CD14-positive monocyte (primary cell): ENCODE data around the gene UQCR10. TPM values are rescaled to one million over a fixed set of nuclear protein-coding genes. Genes with fewer than 3 reads are reported as not detected.

Experiments
- DNase-seq, 3 donors: peaks; one replicate each; pipeline ENCODE4 v3.0.0-alpha.2; 2011 to 2022
- H2AFZ ChIP-seq: 2 replicates; pipeline ENCODE4 v1.6.0; 2012; ENCODE audit warnings: mild to moderate bottlenecking, low read depth, low read length, inconsistent platforms; ENCODE audit not compliant: insufficient read depth, poor library complexity, severe bottlenecking
- H3K27ac ChIP-seq, 2 donors: 1 replicate in 1 of 2; 2 replicates in 1 of 2; pipeline ENCODE4 v1.5.1; 2012 to 2013; ENCODE audit warnings: low read length in 2 of 2, control low read depth in 1 of 2, inconsistent platforms in 1 of 2, low read depth in 1 of 2, mild to moderate bottlenecking in 1 of 2
- H3K27me3 ChIP-seq, 2 donors: one replicate each; pipeline versions ENCODE4 v1.6.0 to v1.6.1; 2011 to 2013; ENCODE audit warnings: low read length in 2 of 2; ENCODE audit not compliant: control insufficient read depth in 2 of 2, insufficient read depth in 2 of 2
- H3K36me3 ChIP-seq, 2 donors: replicated peaks in 1 of 2; 1 replicate in 1 of 2; 2 replicates in 1 of 2; pipeline versions ENCODE4 v1.5.1 to v1.6.1; 2012 to 2013; ENCODE audit warnings: low read length in 2 of 2, control low read depth in 1 of 2, inconsistent platforms in 1 of 2, mild to moderate bottlenecking in 1 of 2; ENCODE audit not compliant: insufficient read depth in 2 of 2, control insufficient read depth in 1 of 2
- H3K4me1 ChIP-seq, 2 donors: 1 replicate in 1 of 2; 2 replicates in 1 of 2; pipeline versions ENCODE4 v1.5.1 to v1.6.1; 2012 to 2013; ENCODE audit warnings: low read length in 2 of 2, control low read depth in 1 of 2, inconsistent platforms in 1 of 2, mild to moderate bottlenecking in 1 of 2, moderate library complexity in 1 of 2; ENCODE audit not compliant: insufficient read depth in 2 of 2, control insufficient read depth in 1 of 2
- H3K4me2 ChIP-seq: replicated peaks from 2 replicates; pipeline ENCODE3; 2012; ENCODE audit warnings: low read length, moderate library complexity, mild to moderate bottlenecking; ENCODE audit not compliant: poor library complexity, severe bottlenecking; ENCODE audit errors: extremely low read depth
- H3K4me3 ChIP-seq, 3 experiments: fragments of 200-600 bp in 1 of 3; sonication (generic) in 1 of 3; replicated peaks in 1 of 3; 1 replicate in 2 of 3; 2 replicates in 1 of 3; pipeline ENCODE4 v1.5.1; 2011 to 2013; ENCODE audit warnings: low read length in 3 of 3, mild to moderate bottlenecking in 3 of 3, control low read depth in 2 of 3, low read depth in 2 of 3, inconsistent platforms in 1 of 3, moderate library complexity in 1 of 3
- H3K79me2 ChIP-seq: 2 replicates; pipeline ENCODE4 v1.6.0; 2012; ENCODE audit warnings: mild to moderate bottlenecking, control low read depth, inconsistent platforms, low read length, moderate library complexity; ENCODE audit not compliant: insufficient read depth
- H3K9ac ChIP-seq: 2 replicates; pipeline ENCODE4 v1.6.0; 2017; ENCODE audit warnings: low read length, mild to moderate bottlenecking; ENCODE audit not compliant: insufficient read depth, poor library complexity, severe bottlenecking
- H3K9me3 ChIP-seq, 2 donors: replicated peaks in 1 of 2; 1 replicate in 1 of 2; 2 replicates in 1 of 2; pipeline versions ENCODE4 v1.5.1 to v1.6.1; 2012 to 2013; ENCODE audit warnings: low read length in 2 of 2, control low read depth in 1 of 2; ENCODE audit not compliant: control insufficient read depth in 1 of 2, insufficient read depth in 1 of 2
- H4K20me1 ChIP-seq: 2 replicates; pipeline ENCODE4 v1.6.0; 2012; ENCODE audit warnings: mild to moderate bottlenecking, low read length, control low read depth, moderate library complexity; ENCODE audit not compliant: insufficient read depth
- H3K27ac Mint-ChIP-seq, 7 donors: one replicate each; pipeline ENCODE4 v1.8.0; 2020; ENCODE audit warnings: mild to moderate bottlenecking in 7 of 7, mixed read lengths in 7 of 7, moderate library complexity in 6 of 7, inconsistent platforms in 2 of 7
- H3K27me3 Mint-ChIP-seq, 3 donors: one replicate each; pipeline ENCODE4 v1.8.0; 2021 to 2022; ENCODE audit warnings: low read depth in 3 of 3, mild to moderate bottlenecking in 3 of 3, mixed read lengths in 3 of 3, moderate library complexity in 3 of 3, inconsistent platforms in 1 of 3
- H3K36me3 Mint-ChIP-seq, 2 donors: one replicate each; pipeline ENCODE4 v1.8.0; 2020; ENCODE audit warnings: mixed read lengths in 2 of 2, inconsistent platforms in 1 of 2, mild to moderate bottlenecking in 1 of 2
- H3K4me1 Mint-ChIP-seq: one replicate; pipeline ENCODE4 v1.8.0; 2020; ENCODE audit warnings: mild to moderate bottlenecking, mixed read lengths
- H3K4me3 Mint-ChIP-seq, 2 donors: one replicate each; pipeline ENCODE4 v1.8.0; 2020; ENCODE audit warnings: mild to moderate bottlenecking in 2 of 2, mixed read lengths in 2 of 2, moderate library complexity in 1 of 2
- H3K9me3 Mint-ChIP-seq, 7 donors: one replicate each; pipeline ENCODE4 v1.8.0; 2020 to 2022; ENCODE audit warnings: mixed read lengths in 7 of 7, mild to moderate bottlenecking in 6 of 7, moderate library complexity in 6 of 7, inconsistent platforms in 2 of 7
- WGBS: methylation state at CpG from one replicate; pipeline ENCODE4 v1.1.5; 2013; ENCODE audit warnings: missing lambda C conversion rate; ENCODE audit not compliant: insufficient coverage; 5-methylcytosine and 5-hydroxymethylcytosine counted together
- intact Hi-C, 2 donors: fragments of 100-400 bp; cut with micrococcal nuclease; formaldehyde crosslinking; loops; one replicate each; pipeline versions ENCODE4 v1.15.0 to v1.15.1; 2023
- polyA plus RNA-seq, 3 donors: library from polyadenylated mRNA; depleted of rRNA in 1 of 3; unstranded in 2 of 3; stranded (reverse) in 1 of 3; fragments of 300-500 nt in 2 of 3; fragments of >200 nt in 1 of 3; fragmentation: Illumina TruSeq in 2 of 3; gene quantifications; 1 replicate in 2 of 3; 2 replicates in 1 of 3; pipeline ENCODE4 v1.2.3, GENCODE V29; 2012 to 2021
- TF ChIP-seq, protein P1 (sequence below): fragments of 200-600 bp; IDR thresholded peaks from one replicate; pipeline ENCODE4 v1.8.0; 2022; ENCODE audit warnings: antibody characterized with exemption, mild to moderate bottlenecking

UQCR10 gene
- polyA plus RNA-seq, 3 donors: 99.0 to 314 (median 287) TPM

DNA sequence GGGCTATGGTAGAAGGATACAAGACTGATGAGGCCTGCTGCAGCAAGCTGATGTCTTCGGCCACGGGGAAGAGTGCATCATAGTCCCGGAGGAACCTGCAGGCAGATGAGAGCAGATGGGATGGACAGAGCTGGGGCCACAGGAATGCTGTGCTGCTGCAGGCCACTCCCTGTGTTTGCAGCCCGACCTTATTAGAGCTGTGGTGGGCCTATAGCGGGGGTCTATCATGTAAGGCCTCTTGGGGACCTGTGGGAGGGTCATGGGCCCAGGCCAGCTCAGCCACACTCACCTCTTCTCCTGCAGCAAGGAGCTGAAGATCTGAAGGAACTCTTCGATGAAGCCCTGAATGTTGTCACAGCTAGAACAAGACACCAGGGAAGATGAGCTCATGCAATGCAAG is 39.0 kb downstream of the UQCR10 start:
- H3K36me3 ChIP-seq: peaks cover 79 to 86% of the 10 kb centered on the region in 2 donors
- H2AFZ ChIP-seq: no peak overlapping the region
- DNase-seq: no peak
- H3K27ac ChIP-seq: no peak overlapping the region
- intact Hi-C loops: no loop called here
- H3K4me1 ChIP-seq: no peaks in the 10 kb centered on the region
- Mint-ChIP-seq H3K27me3 (peaks cover 0 to 2% (median 0%) of the 10 kb centered on the region in 3 donors), H3K4me3 (no peak overlapping the region), H3K36me3 (peaks cover 74 to 92% of the 10 kb centered on the region in 2 donors), H3K9me3 (no peaks in the 10 kb centered on the region), H3K4me1 (peaks cover under 1% of the 10 kb centered on the region), H3K27ac (peak overlapping the region in 3 of 7 donors; percentile 29 to 63 (median 61))
- no peaks in the 10 kb centered on the region for H3K9me3 ChIP-seq
- H4K20me1 ChIP-seq: no peaks in the 10 kb centered on the region
- TF ChIP-seq, protein P1, sequence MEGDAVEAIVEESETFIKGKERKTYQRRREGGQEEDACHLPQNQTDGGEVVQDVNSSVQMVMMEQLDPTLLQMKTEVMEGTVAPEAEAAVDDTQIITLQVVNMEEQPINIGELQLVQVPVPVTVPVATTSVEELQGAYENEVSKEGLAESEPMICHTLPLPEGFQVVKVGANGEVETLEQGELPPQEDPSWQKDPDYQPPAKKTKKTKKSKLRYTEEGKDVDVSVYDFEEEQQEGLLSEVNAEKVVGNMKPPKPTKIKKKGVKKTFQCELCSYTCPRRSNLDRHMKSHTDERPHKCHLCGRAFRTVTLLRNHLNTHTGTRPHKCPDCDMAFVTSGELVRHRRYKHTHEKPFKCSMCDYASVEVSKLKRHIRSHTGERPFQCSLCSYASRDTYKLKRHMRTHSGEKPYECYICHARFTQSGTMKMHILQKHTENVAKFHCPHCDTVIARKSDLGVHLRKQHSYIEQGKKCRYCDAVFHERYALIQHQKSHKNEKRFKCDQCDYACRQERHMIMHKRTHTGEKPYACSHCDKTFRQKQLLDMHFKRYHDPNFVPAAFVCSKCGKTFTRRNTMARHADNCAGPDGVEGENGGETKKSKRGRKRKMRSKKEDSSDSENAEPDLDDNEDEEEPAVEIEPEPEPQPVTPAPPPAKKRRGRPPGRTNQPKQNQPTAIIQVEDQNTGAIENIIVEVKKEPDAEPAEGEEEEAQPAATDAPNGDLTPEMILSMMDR: no peak
- H3K79me2 ChIP-seq: no peaks in the 10 kb centered on the region
- H3K9ac ChIP-seq: no peak overlapping the region
- no peaks in the 10 kb centered on the region for H3K27me3 ChIP-seq
- H3K4me2 ChIP-seq: no peak overlapping the region
- no peak overlapping the region for H3K4me3 ChIP-seq
- WGBS: 95% methylated on average over 6 of the region's 6 CpGs

DNA sequence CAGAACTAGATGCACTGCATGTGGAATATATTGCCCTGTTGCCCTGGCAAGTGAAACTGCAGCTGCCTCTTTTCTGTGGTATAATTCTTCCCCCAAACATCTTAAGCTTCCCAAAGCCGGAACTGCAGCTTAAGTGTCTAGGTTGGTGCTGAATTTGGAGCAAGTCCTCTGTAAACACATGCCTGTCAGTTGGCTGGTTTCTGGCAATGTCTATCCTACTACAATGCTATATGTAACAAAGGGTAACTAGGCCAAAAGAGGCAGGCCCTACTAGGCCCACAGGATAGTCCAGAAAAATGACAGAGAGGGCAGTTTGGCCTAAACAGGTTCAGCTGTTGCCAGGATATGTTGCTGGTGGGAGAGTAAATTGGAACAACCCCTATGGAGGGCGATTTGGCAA is 43.0 kb downstream of the UQCR10 start:
- H3K4me3 Mint-ChIP-seq: no peak overlapping the region
- H2AFZ ChIP-seq: no peak overlapping the region
- H3K27ac Mint-ChIP-seq: peak overlapping the region in 3 of 7 donors; percentile 0 to 50 (median 15)
- TF ChIP-seq, protein P1: no peak
- no peaks in the 10 kb centered on the region for H3K4me1 ChIP-seq
- H3K36me3 ChIP-seq: peaks cover 87 to 93% of the 10 kb centered on the region in 2 donors
- H3K9ac ChIP-seq: no peak overlapping the region
- no peak for DNase-seq
- H3K4me1 Mint-ChIP-seq: no peaks in the 10 kb centered on the region
- H3K4me3 ChIP-seq: no peak overlapping the region
- H3K36me3 Mint-ChIP-seq: peaks cover 84 to 93% of the 10 kb centered on the region in 2 donors
- peaks cover 0 to 2% (median 0%) of the 10 kb centered on the region in 3 donors for H3K27me3 Mint-ChIP-seq
- H3K9me3 Mint-ChIP-seq: no peaks in the 10 kb centered on the region
- intact Hi-C loops: no loop called here
- no peaks in the 10 kb centered on the region for H3K9me3 ChIP-seq
- H3K4me2 ChIP-seq: no peak overlapping the region
- H3K79me2 ChIP-seq: no peaks in the 10 kb centered on the region
- peak overlapping the region in 1 of 2 donors; percentile 45 for H3K27ac ChIP-seq
- H4K20me1 ChIP-seq: no peaks in the 10 kb centered on the region
- H3K27me3 ChIP-seq: no peaks in the 10 kb centered on the region
- no CpG with 5 or more reads among the region's 2 CpGs for WGBS
